HEK293 (cell line): ENCODE data around the gene MTARC2.

Experiments
- CTCF ChIP-seq: fragments of 450-650 bp; formaldehyde crosslinking; IDR thresholded peaks from 2 replicates; pipeline ENCODE4 v1.5.1; 2016; ENCODE audit warnings: missing biosample characterization, missing genetic modification characterization
- KLF9 ChIP-seq: fragments of 450-650 bp; formaldehyde crosslinking; IDR thresholded peaks from 2 replicates; pipeline ENCODE4 v1.5.1; 2016; ENCODE audit warnings: missing biosample characterization, missing genetic modification characterization, low read depth
- MZF1 ChIP-seq: fragments of 450-650 bp; formaldehyde crosslinking; IDR thresholded peaks from 2 replicates; pipeline ENCODE4 v1.5.1; 2017; ENCODE audit warnings: missing biosample characterization, missing genetic modification characterization, borderline replicate concordance
- OVOL3 ChIP-seq: fragments of 450-650 bp; formaldehyde crosslinking; IDR thresholded peaks from 2 replicates; pipeline ENCODE4 v1.5.1; 2016; ENCODE audit warnings: missing biosample characterization, missing genetic modification characterization
- PATZ1 ChIP-seq: fragments of 450-650 bp; formaldehyde crosslinking; IDR thresholded peaks from 2 replicates; pipeline ENCODE4 v1.5.1; 2016; ENCODE audit warnings: missing biosample characterization, missing genetic modification characterization
- PRDM10 ChIP-seq: fragments of 450-650 bp; formaldehyde crosslinking; IDR thresholded peaks from 2 replicates; pipeline ENCODE4 v1.5.1; 2016; ENCODE audit warnings: missing biosample characterization, missing genetic modification characterization
- SETDB1 ChIP-seq: IDR thresholded peaks from one replicate; pipeline ENCODE4 v1.6.1; 2017; ENCODE audit warnings: mild to moderate bottlenecking, low read length, moderate library complexity, mixed read lengths; ENCODE audit not compliant: insufficient read length
- SP3 ChIP-seq: fragments of 450-650 bp; formaldehyde crosslinking; IDR thresholded peaks from 2 replicates; pipeline ENCODE4 v1.5.1; 2016; ENCODE audit warnings: missing biosample characterization, missing genetic modification characterization
- TRIM28 ChIP-seq: IDR thresholded peaks from 2 replicates; pipeline ENCODE4 v1.6.1; 2011; ENCODE audit warnings: low read length, control low read depth, borderline replicate concordance
- YY2 ChIP-seq: fragments of 450-650 bp; formaldehyde crosslinking; IDR thresholded peaks from 2 replicates; pipeline ENCODE4 v1.5.1; 2016; ENCODE audit warnings: missing biosample characterization, missing genetic modification characterization
- ZBTB10 ChIP-seq: fragments of 450-650 bp; formaldehyde crosslinking; IDR thresholded peaks from 2 replicates; pipeline ENCODE4 v1.5.1; 2016; ENCODE audit warnings: missing biosample characterization, missing genetic modification characterization
- ZBTB11 ChIP-seq: fragments of 450-650 bp; formaldehyde crosslinking; conservative IDR thresholded peaks from 2 replicates; pipeline ENCODE4 v1.5.1; 2016; ENCODE audit warnings: low read depth, missing biosample characterization, missing genetic modification characterization
- ZBTB17 ChIP-seq: fragments of 450-650 bp; formaldehyde crosslinking; IDR thresholded peaks from 2 replicates; pipeline ENCODE4 v1.5.1; 2016; ENCODE audit warnings: missing biosample characterization, missing genetic modification characterization
- ZEB2 ChIP-seq: fragments of 450-650 bp; formaldehyde crosslinking; IDR thresholded peaks from 2 replicates; pipeline ENCODE4 v1.5.1; 2016; ENCODE audit warnings: missing biosample characterization, missing genetic modification characterization
- ZIC2 ChIP-seq: fragments of 450-650 bp; formaldehyde crosslinking; IDR thresholded peaks from 2 replicates; pipeline ENCODE4 v1.5.1; 2016; ENCODE audit warnings: missing biosample characterization, missing genetic modification characterization
- ZNF112 ChIP-seq: fragments of 450-650 bp; formaldehyde crosslinking; IDR thresholded peaks from 2 replicates; pipeline ENCODE4 v1.5.0; 2017; ENCODE audit warnings: missing biosample characterization, missing genetic modification characterization
- ZNF146 ChIP-seq: fragments of 450-650 bp; formaldehyde crosslinking; IDR thresholded peaks from 2 replicates; pipeline ENCODE4 v1.5.1; 2016; ENCODE audit warnings: missing biosample characterization, missing genetic modification characterization
- ZNF341 ChIP-seq: fragments of 450-650 bp; formaldehyde crosslinking; IDR thresholded peaks from 2 replicates; pipeline ENCODE4; 2016; ENCODE audit warnings: low read depth, missing biosample characterization, missing genetic modification characterization
- ZNF423 ChIP-seq: fragments of 450-650 bp; formaldehyde crosslinking; IDR thresholded peaks from 2 replicates; pipeline ENCODE4 v1.5.1; 2016; ENCODE audit warnings: missing biosample characterization, missing genetic modification characterization
- ZNF488 ChIP-seq: fragments of 450-650 bp; formaldehyde crosslinking; IDR thresholded peaks from 2 replicates; pipeline ENCODE4 v1.5.1; 2016; ENCODE audit warnings: missing biosample characterization, missing genetic modification characterization
- ZNF510 ChIP-seq: fragments of 450-650 bp; formaldehyde crosslinking; IDR thresholded peaks from 2 replicates; pipeline ENCODE4 v1.5.1; 2018; ENCODE audit warnings: mild to moderate bottlenecking, missing genetic modification characterization, missing biosample characterization; ENCODE audit not compliant: insufficient replicate concordance
- ZNF621 ChIP-seq: fragments of 450-650 bp; formaldehyde crosslinking; IDR thresholded peaks from 2 replicates; pipeline ENCODE4 v1.5.1; 2017; ENCODE audit warnings: missing biosample characterization, missing genetic modification characterization
- ZNF654 ChIP-seq: fragments of 450-650 bp; formaldehyde crosslinking; IDR thresholded peaks from 2 replicates; pipeline ENCODE4 v1.5.1; 2016; ENCODE audit warnings: low read depth, missing biosample characterization, missing genetic modification characterization
- ZNF658 ChIP-seq: fragments of 450-650 bp; formaldehyde crosslinking; IDR thresholded peaks from 2 replicates; pipeline ENCODE4; 2016; ENCODE audit warnings: missing biosample characterization, missing genetic modification characterization
- ZNF664 ChIP-seq: fragments of 450-650 bp; formaldehyde crosslinking; IDR thresholded peaks from 2 replicates; pipeline ENCODE4 v1.5.1; 2016; ENCODE audit warnings: missing biosample characterization, missing genetic modification characterization

MTARC2 gene

GRCh38 chr1:220803401-220804201 is 55.5 kb downstream of the MTARC2 start (continued):
- TF ChIP-seq PATZ1 (tag by site-specific recombination) (no peak), ZNF341 (tag by site-specific recombination) (no peak), ZBTB11 (tag by site-specific recombination) (no peak), ZBTB17 (tag by site-specific recombination) (no peak), ZIC2 (tag by site-specific recombination) (no peak), CTCF (peak; percentile 13; the same call in 1 of the 2 replicates), KLF9 (tag by site-specific recombination) (no peak), ZNF510 (tag by site-specific recombination) (no peak), SETDB1 (no peak), ZNF621 (tag by site-specific recombination) (no peak), YY2 (no peak), ZNF658 (tag by site-specific recombination) (no peak), SP3 (tag by site-specific recombination) (no peak), ZNF112 (tag by site-specific recombination) (no peak), TRIM28 (no peak), ZEB2 (no peak), ZNF423 (tag by site-specific recombination) (no peak), ZBTB10 (tag by site-specific recombination) (no peak), MZF1 (tag by site-specific recombination) (no peak), ZNF488 (tag by site-specific recombination) (no peak), ZNF146 (no peak), OVOL3 (tag by site-specific recombination) (no peak), PRDM10 (tag by site-specific recombination) (peak; percentile 79), ZNF664 (tag by site-specific recombination) (no peak), ZNF654 (tag by site-specific recombination) (peak; percentile 69)
